ENCODE results near the gene NXNL1. TPM values are rescaled to one million over a fixed set of nuclear protein-coding genes. Genes with fewer than 3 reads are reported as not detected.
A peak's percentile ranks its signal among the peaks of the same experiment; 100 is the strongest.

NXNL1 gene
- total RNA-seq, 4 donors from 2014 or later, result not detected

GRCh38 chr19:17497149-17497798 is 36.5 kb upstream of the NXNL1 start:
- Histone ChIP-seq H3K36me3 (peaks cover 0 to 32% (median 6%) of the 10 kb centered on the region in 3 donors), H3K4me1 (peaks cover 0 to 20% (median 0%) of the 10 kb centered on the region in 3 donors), H3K9me3 (no peaks in the 10 kb centered on the region), H3K4me3 (no peak overlapping the region), H3K27ac (no peak overlapping the region), H3K27me3 (no peaks in the 10 kb centered on the region)
- 82 to 86% methylated on average over 20 to 22 of the region's 41 CpGs for WGBS, 2 donors
- TF ChIP-seq POLR2A (IDR thresholded peaks at IDR 0.05) (no peak), CTCF (IDR thresholded peaks at IDR 0.05) (no peak)
- intact Hi-C loops (cut with DNase I), result no loop called here
- DNase-seq, result no peak

- no peak overlapping the region for H3K27ac ChIP-seq
- H3K4me1 ChIP-seq, result peaks cover 0 to 20% (median 0%) of the 10 kb centered on the region in 3 donors
- no peaks in the 10 kb centered on the region for H3K9me3 ChIP-seq
- intact Hi-C loops (cut with DNase I), result no loop called here
- TF ChIP-seq CTCF (IDR thresholded peaks at IDR 0.05), result peak; percentile 83 to 93 (median 87)
- no peak for TF ChIP-seq POLR2A (IDR thresholded peaks at IDR 0.05)
- peaks cover 0 to 30% (median 6%) of the 10 kb centered on the region in 3 donors for H3K36me3 ChIP-seq
- H3K4me3 ChIP-seq, result no peak overlapping the region
- WGBS, 2 donors, result 59% methylated on average over 4 of the region's 14 CpGs; no CpG with 5 or more reads in 1 of the 2 donors
- H3K27me3 ChIP-seq, result no peaks in the 10 kb centered on the region
- DNase-seq, result no peak
Observed at GRCh38 chr19:17496337-17496997, 35.7 kb upstream of the NXNL1 start.

- no peak overlapping the region for H3K27ac ChIP-seq
- WGBS, 2 donors, result 63 to 88% methylated on average over 4 to 8 of the region's 9 CpGs
Observed at GRCh38 chr19:17495639-17496296, 35.0 kb upstream of the NXNL1 start.

GRCh38 chr19:17491287-17491686 is 30.6 kb upstream of the NXNL1 start:
- no peak for TF ChIP-seq CTCF (IDR thresholded peaks at IDR 0.05)
- no peak for TF ChIP-seq POLR2A (IDR thresholded peaks at IDR 0.05)
- Histone ChIP-seq H3K27me3 (no peaks in the 10 kb centered on the region), H3K27ac (peak overlapping the region in 1 of 4 donors; percentile 9), H3K36me3 (peaks cover 0 to 20% (median 0%) of the 10 kb centered on the region in 3 donors), H3K4me3 (no peak overlapping the region), H3K9me3 (no peaks in the 10 kb centered on the region), H3K4me1 (peaks cover 0 to 31% (median 12%) of the 10 kb centered on the region in 3 donors)
- intact Hi-C loops (cut with DNase I), result no loop called here
- DNase-seq, result no peak
- WGBS, 2 donors, result 94 to 96% methylated on average over 5 of the region's 5 CpGs

More at GRCh38 chr19:17495639-17496296, 35.0 kb upstream of the NXNL1 start:
- no peak for TF ChIP-seq CTCF (IDR thresholded peaks at IDR 0.05)
- TF ChIP-seq POLR2A (IDR thresholded peaks at IDR 0.05), result no peak
- Histone ChIP-seq H3K9me3 (no peaks in the 10 kb centered on the region), H3K4me1 (peaks cover 0 to 20% (median 0%) of the 10 kb centered on the region in 3 donors), H3K4me3 (no peak overlapping the region), H3K36me3 (peaks cover 0 to 23% (median 6%) of the 10 kb centered on the region in 3 donors), H3K27me3 (no peaks in the 10 kb centered on the region)
- intact Hi-C loops (cut with DNase I), result no loop called here
- no peak for DNase-seq

- peaks cover 0 to 26% (median 12%) of the 10 kb centered on the region in 3 donors for H3K4me1 ChIP-seq
- no peaks in the 10 kb centered on the region for H3K9me3 ChIP-seq
- no peak for TF ChIP-seq CTCF (IDR thresholded peaks at IDR 0.05)
- TF ChIP-seq POLR2A (IDR thresholded peaks at IDR 0.05), result no peak
- intact Hi-C loops (cut with DNase I), result no loop called here
- no peaks in the 10 kb centered on the region for H3K27me3 ChIP-seq
- H3K27ac ChIP-seq, result peak overlapping the region in 1 of 4 donors; percentile 9
- H3K36me3 ChIP-seq, result peaks cover 0 to 22% (median 0%) of the 10 kb centered on the region in 3 donors
- 66 to 70% methylated on average over 4 of the region's 4 CpGs for WGBS, 2 donors
- DNase-seq, result no peak
- no peak overlapping the region for H3K4me3 ChIP-seq
Observed at GRCh38 chr19:17490411-17490810, 29.7 kb upstream of the NXNL1 start.

Data from esophagus squamous epithelium (tissue), 5 donors.